AG04450 (cell line): ENCODE results near the gene HAUS7. TPM values are rescaled to one million over a fixed set of nuclear protein-coding genes. Genes with fewer than 3 reads are reported as not detected.

Source experiments
- CTCF ChIA-PET: fragments of 300-600, 350-600 bp; formaldehyde crosslinking; extraction: SDS; loops from one replicate; lab custom pipeline; 2022; ENCODE audit warnings: antibody characterized with exemption, inconsistent platforms; lab: Charles Lee
- POLR2A ChIA-PET: fragments of 350-600 bp; formaldehyde crosslinking; extraction: SDS; loops from one replicate; lab custom pipeline; 2021; ENCODE audit warnings: antibody characterized with exemption, inconsistent platforms; lab: Yijun Ruan, JAX
- DNase-seq: peaks from one replicate; pipeline ENCODE4 v3.0.0-alpha.2; 2011; ENCODE audit warnings: low read depth, low spot score
- H3K27ac ChIP-seq: one replicate; pipeline ENCODE4 v1.5.1; 2012; ENCODE audit warnings: low read depth, low read length, control low read depth
- H3K27me3 ChIP-seq: one replicate; pipeline ENCODE4 v1.6.0; 2012; ENCODE audit warnings: low read length; ENCODE audit not compliant: control insufficient read depth, insufficient read depth
- H3K4me3 ChIP-seq: 2 replicates; pipeline ENCODE4 v1.5.1; 2011; ENCODE audit warnings: mild to moderate bottlenecking, low read depth, low read length, control low read depth
- H3K9me3 ChIP-seq: 2 replicates; pipeline ENCODE4 v1.5.1; 2012; ENCODE audit warnings: low read length; ENCODE audit not compliant: control insufficient read depth, insufficient read depth
- CTCF ChIP-seq: IDR thresholded peaks from 2 replicates; pipeline ENCODE4 v1.5.1; 2011; ENCODE audit warnings: low read depth, low read length, control low read depth, inconsistent platforms
- polyA plus RNA-seq: library from polyadenylated mRNA; depleted of rRNA; stranded (reverse); fragments of >200 nt; gene quantifications from 2 replicates; pipeline ENCODE4 v1.2.3, GENCODE V29; 2011

The HAUS7 gene
- polyA plus RNA-seq, 1 experiment = 13.2 TPM

- no peak overlapping the region for H3K4me3 ChIP-seq
- H3K27me3 ChIP-seq = peaks cover 5% of the 10 kb centered on the region
- no peak overlapping the region for H3K27ac ChIP-seq
- ChIA-PET POLR2A (no interaction called here), CTCF (no interaction called here)
- TF ChIP-seq CTCF = no peak
- no peak for DNase-seq
- no peaks in the 10 kb centered on the region for H3K9me3 ChIP-seq
Observed at GRCh38 chrX:153408871-153409351, 61.5 kb downstream of the HAUS7 start.

GRCh38 chrX:153408221-153408721, 62.1 kb downstream of the HAUS7 start:
- Histone ChIP-seq H3K9me3 (no peaks in the 10 kb centered on the region), H3K27ac (no peak overlapping the region), H3K27me3 (peaks cover 5% of the 10 kb centered on the region), H3K4me3 (no peak overlapping the region)
- TF ChIP-seq CTCF = no peak
- CTCF ChIA-PET = no interaction called here
- POLR2A ChIA-PET = no interaction called here
- DNase-seq = no peak

GRCh38 chrX:153407736-153408135, 62.6 kb downstream of the HAUS7 start:
- POLR2A ChIA-PET = no interaction called here
- DNase-seq = no peak
- Histone ChIP-seq H3K9me3 (no peaks in the 10 kb centered on the region), H3K27me3 (peaks cover 5% of the 10 kb centered on the region), H3K27ac (no peak overlapping the region), H3K4me3 (no peak overlapping the region)
- CTCF ChIA-PET = no interaction called here
- TF ChIP-seq CTCF = no peak

- DNase-seq = no peak
- Histone ChIP-seq H3K27ac (no peak overlapping the region), H3K9me3 (no peaks in the 10 kb centered on the region), H3K27me3 (peaks cover 5% of the 10 kb centered on the region), H3K4me3 (no peak overlapping the region)
- ChIA-PET CTCF (no interaction called here), POLR2A (no interaction called here)
- TF ChIP-seq CTCF = no peak
Observed at GRCh38 chrX:153406903-153407302, 63.5 kb downstream of the HAUS7 start.

- Histone ChIP-seq H3K27ac (no peak overlapping the region), H3K27me3 (no peaks in the 10 kb centered on the region), H3K9me3 (no peaks in the 10 kb centered on the region; the same call in 1 of the 2 replicates), H3K4me3 (no peak overlapping the region)
- ChIA-PET CTCF (no interaction called here), POLR2A (no interaction called here)
- TF ChIP-seq CTCF = no peak
- DNase-seq = no peak
Observed at GRCh38 chrX:153406011-153406410, 64.4 kb downstream of the HAUS7 start.
